HG03064 (cell line): Measurements from ENCODE around the gene GPR161.
"Not testable (repeated sequence)": the region's sequence is repeated elsewhere in the genome, so short reads cannot be mapped to it uniquely, and the experiment has no call there.

Experiments used
- ATAC-seq: cut with Tn5 transposase; IDR thresholded peaks from one replicate; pipeline ENCODE4 v1.9.1; 2021; ENCODE audit warnings: low read depth; ENCODE audit not compliant: unreplicated experiment

Gene GPR161, protein sequence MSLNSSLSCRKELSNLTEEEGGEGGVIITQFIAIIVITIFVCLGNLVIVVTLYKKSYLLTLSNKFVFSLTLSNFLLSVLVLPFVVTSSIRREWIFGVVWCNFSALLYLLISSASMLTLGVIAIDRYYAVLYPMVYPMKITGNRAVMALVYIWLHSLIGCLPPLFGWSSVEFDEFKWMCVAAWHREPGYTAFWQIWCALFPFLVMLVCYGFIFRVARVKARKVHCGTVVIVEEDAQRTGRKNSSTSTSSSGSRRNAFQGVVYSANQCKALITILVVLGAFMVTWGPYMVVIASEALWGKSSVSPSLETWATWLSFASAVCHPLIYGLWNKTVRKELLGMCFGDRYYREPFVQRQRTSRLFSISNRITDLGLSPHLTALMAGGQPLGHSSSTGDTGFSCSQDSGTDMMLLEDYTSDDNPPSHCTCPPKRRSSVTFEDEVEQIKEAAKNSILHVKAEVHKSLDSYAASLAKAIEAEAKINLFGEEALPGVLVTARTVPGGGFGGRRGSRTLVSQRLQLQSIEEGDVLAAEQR

DNA sequence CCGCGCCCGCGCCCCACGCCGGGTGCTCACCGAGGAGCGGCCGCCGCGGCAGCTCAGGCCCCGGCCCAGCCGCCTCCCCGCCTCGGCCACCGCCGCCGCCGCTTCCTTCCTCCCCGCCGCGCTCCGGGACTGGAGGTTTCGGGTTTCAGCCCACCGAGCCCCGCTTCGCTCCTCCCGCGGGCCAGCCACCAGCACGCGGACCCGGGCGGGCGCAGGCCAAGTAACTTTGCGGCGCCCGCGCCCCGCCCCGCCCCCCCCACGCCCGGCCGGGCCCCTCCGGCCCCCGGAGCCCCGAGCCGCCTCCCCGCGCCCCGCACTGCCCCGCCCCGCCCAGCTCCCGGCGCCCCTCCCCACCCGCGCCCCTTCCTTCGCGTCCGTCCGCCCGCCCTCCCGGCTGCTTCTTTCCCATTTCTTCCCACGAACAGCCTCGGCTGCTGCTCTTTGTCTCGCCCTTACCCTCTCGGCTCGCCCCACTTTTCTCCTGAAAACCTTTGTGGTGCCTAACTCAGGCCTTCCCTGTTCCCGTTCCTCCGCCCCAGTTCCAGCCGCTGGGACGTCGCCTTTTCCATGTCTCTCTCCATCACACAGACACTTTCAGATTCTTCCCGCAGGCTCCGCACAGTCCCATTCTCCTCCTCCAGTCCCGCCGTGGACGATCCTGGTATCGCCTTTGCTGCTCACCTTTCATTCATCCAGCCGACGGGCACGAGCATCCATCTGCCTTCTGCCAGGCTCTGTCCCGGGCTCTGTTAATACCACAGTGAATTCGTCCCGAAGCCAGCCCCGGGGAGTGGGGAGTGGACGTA, at the start of gene GPR161:
Gene GPR161, minus strand, starts transcription at position 222 of the 806 bp plus-strand sequence. CDS start 32,080 bp downstream, outside the sequence.
- ATAC-seq, result no peak

DNA sequence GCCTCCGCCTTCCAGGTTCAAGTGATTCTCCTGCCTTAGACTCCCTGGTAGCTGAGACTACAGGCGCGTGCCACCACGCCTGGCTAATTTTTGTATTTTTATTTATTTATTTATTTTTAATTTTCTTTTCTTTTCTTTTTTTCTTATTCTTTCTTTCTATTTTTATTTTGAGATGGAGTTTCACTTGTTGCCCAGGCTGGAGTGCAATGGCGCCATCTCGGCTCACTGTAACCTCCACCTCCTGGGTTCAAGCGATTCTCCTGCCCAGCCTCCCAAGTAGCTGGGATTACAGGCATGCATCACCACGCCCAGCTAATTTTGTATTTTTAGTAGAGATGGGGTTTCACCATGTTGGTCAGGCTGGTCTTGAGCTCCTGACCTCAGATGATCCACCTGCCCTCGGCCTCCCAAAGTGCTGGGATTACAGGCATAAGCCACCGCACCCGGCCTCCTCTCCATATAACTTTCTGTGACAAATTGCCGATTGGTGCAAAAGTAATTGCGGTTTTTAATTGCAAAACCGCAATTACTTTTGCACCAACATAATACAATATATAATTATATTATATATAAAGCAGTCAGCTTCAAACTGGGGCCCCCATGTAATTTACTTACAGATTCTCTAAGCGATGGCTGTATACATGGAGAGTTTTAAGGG, 44.5 kb upstream of the GPR161 start:
- ATAC-seq, result not testable (repeated sequence)

DNA sequence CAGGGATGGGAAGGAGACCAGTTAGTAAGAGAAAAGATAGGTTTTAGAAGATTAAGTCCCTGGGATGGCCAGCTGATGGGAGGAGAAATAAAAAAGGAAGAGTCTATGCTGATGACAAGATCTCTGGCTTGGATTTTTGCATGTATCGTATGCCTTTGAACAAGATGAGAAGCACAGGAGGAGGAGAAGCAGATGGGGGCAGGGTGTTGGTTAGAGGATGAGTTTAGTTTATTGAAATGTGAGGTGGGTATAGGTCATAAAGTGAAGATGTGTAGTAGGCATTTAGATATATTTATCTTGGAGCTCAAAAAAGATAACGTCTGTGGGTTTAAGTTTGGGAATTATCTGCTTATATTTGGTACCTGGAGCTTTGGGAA, 43.4 kb upstream of the GPR161 start:
- no peak for ATAC-seq

DNA sequence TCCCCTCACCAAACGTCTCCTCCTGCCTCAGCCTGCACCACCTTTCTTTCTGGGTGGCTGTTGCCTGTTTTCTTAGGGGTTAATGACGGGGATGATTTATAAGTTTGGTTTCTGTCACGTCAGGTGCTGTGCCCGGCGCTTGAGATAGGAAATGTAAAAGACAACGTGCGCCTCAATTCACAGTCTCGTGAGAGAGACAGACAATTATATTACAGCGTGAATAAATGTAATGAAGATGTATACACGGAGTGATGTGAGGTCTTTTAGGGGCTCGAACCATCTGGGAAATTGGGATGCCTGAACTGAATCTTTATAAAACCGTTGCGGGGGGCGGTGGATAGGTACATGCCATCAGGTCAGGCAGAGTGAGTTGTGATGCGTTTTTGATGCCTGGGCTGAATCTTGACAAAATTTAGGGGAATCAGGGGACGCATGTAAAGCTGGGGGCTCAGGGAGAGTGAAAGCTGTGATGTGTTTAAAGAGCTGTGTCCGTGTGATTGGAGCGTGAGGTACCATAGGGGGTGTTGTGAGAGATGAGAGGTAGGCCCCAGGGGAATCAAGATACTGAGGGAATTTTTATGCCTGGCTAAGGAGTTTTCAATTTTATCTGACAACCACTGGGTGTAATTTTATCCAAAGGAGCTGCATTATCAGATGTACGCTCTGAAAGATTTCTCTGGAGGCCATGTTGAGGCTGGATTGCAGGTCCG, 42.9 kb upstream of the GPR161 start:
- no peak for ATAC-seq

DNA sequence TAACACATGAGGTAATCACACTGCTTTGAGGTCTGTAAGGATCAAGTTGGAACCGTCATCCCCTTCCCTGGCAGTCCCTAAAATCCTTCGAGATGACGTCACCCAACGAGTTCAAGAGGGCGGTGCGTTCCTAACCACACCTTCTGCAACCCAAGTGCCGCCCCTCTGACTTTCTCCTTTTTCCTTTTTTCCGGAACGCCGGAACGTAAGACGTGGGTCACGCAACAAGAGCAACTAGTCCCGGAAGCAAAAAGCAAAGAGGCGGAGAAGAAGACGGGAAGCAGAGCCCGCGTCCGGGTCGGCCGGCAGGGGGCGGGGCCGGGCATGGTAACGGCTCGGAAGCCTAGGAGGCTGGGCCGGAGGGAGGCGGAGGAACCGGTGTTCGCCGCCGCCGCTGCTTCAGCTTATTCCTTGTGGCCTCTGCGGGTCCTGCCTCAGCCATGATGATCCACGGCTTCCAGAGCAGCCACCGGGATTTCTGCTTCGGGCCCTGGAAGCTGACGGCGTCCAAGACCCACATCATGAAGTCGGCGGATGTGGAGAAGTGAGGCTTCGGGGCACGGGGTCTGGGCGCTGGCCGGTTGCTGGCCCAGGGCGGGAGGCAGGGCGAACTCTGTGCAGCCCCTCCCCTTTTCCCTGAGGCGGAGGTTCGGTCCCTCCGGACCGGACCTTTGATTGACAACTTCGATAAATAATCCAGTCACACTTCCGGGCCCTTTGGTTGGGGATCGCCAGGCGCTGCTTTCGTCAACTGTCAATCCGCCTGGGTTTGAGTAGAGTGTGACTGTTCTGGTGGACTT, 42.1 kb upstream of the GPR161 start, which contains the start of gene TIPRL:
Gene TIPRL, plus strand, starts transcription at position 325 of the 800 bp plus-strand sequence. Its CDS starts 116 bp downstream, at position 441.
- peak; percentile 87 for ATAC-seq

DNA sequence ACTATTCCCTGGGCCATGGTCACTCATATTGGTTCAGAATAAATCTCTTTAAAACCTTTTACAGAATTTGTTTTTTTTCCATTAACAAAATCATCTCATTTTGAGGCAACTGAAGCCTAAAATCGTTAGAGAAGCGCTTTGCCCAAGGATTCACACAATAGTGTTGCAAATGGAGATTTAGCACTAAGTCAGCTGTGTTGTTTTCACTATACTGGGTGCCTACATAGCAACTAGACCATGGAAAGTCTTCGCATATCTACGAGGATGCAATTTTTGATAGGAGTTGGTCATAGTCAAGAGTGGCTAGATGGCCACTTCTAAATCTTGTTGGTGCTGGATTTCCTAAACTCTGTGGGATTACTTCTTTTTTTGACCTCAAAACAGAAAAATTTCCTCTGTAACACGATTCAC, 41.5 kb upstream of the GPR161 start:
- ATAC-seq, result no peak

DNA sequence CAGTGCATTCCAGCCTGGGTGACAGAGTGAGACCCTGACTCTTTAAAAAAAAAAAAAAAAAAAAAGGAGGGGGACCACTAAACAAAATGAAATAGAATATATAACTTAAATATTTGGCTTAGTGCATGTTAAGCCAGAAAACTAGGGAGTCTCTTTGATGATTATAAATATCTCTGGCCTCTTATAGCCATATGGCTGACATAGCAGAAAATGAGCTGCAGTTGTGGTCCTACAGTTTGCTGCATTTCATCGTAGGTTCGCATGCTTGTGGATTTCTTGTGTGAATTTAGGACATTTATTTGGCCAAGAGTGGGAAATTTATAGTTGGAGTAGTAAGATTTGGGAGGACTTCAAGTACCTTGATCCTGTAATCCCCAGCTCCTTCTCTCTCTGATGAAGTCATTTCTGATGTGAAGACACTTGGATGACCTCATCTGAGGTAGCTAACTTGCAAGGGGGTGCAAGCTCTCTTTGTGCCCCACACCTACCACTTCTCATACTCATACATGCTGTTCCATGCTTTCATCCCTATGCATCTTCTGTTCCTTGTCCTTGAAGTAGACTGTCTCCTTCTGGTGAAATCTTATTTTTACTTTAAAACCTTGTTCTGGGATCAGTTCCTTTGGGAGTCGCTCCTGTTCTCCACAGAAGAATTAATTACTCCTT, 35.7 kb upstream of the GPR161 start:
- no peak for ATAC-seq

DNA sequence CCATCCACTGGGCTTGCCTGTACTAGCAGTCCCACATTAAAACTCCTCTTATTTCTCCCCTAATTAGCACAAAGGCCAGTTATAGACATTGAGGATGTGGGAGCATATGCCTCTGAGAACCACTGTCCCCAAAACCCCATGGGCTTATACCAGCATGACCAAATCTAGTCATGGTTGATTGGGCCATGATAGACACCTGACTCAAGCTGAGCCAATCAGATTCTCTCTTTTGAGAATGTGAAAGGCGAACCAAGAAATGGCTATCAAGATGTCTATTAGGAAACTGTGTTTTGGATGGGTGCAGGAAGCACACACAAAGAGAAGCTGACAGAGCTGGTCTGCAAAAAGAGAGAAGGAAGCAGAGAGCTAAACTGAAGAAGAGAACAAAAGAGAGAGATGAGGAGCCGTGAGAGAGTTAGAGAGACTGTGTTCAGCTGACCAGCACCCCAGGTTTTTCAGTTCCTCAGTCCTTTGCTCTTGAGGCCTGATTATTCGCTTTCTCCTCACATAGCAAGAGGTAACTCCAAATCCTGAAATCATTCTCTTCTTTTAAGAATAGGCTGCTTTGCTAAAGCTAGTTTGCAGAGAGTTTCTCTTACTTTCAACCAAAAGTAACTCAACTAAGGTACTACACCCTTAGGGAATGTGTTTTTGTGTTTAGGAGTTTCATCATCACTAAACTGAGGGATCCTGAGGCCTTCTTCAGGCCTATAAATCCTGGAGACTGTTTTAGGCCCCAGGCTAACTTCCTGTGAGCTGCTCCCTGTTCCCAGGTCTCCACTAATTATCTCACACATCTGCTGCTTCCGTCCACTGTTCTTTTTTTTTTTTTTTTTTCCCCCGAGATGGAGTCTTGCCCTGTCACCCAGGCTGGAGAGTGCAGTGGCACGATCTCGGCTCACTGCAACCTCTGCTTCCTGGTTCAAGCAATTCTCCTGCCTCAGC, 34.1 kb upstream of the GPR161 start:
- ATAC-seq, result peak; percentile 73

DNA sequence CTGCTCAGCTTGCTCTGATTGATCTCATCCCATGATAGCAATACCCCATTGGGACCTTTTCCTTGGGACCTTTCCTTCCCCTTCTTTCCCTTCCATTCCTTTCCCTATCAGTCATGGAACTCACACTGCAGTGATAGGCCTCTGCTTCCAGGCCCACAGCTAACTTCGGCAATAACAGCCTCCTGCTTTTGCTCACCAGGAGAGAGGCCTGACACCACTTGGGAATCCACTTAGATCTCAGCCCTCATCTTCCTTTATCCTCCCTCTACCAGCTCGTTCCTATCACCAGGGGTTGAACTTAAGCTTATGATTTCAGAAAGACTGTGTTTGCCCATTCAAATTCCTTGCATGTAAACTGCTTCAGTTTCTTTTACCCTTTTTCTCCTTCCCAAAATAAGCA, 31.1 kb upstream of the GPR161 start:
- no peak for ATAC-seq

DNA sequence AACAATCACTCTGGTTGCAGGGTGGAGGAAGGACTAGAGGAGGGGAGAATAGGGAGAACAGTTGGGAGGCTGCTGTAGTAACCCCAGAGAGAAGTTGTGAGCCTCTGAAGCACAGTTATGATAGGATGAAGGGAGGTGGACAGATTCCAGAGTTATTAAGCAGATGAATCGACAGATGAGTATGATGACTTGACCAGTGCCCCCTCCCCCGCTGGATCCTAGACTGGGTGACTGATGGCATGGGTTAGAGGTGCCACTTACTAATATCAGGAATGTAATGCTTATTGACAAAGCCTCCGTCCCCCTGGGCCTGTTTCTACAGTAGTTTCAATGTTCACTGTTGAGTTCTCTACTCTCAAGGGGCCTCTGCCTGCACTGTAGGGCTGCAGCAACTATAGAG, 28.0 kb upstream of the GPR161 start:
- ATAC-seq, result no peak

DNA sequence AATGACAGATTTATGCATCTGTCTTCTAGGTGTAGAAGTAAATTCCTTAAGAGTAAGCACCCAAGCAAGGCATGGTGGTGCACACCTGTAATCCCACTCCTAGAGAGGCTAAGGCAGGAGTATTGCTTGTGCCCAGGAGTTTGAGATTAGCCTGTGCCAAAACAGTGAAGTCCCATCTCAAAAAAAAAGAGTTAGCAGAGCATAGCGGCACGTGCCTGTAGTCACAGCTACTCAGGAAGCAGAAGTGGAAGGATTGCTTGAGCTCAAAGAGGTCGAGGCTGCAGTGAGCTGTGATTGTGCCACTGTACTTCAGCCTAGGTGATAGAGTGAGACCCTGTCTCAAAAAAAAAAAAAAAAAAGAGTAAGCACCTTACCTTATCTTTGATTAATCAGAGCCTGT, 26.9 kb upstream of the GPR161 start:
- ATAC-seq, result no peak

DNA sequence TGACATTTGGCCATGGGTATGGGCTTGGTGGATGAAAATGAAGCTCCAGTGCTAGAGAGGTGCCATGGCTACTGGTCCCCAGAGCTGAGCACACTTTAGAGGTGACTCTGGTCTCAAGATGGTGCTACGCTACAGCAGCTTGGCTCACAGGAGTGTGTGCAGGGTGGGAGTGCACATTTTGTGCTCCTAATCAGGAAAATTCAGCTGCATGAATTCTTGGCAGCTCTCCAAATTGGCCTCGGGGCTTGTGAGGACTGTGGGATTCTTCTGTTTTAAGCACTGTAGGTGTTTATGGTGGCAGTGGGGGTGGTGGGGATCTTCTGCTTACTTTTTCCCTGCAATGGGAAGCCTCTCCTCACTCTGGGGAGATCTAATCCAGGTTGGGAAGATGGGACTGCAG, 24.7 kb upstream of the GPR161 start:
- no peak for ATAC-seq

DNA sequence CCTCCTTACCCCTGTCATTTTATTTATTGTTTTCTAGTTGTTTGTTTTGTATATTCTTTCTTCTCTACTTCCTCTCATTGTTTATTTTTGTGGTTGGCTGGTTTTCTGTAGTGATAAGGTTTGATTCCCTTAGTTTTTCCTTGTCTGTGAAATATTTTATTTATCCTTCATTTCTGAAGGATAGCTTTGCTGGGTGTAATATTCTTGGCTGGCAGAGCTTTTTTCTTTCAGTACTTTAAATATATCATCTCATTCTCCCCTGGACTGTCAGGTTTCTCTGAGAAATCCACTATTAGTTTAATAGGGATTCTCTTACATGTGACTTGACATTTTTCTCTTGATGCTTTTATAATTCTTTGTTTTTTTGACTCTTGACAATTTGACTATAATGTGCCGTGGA, 23.2 kb upstream of the GPR161 start:
- ATAC-seq, result no peak

DNA sequence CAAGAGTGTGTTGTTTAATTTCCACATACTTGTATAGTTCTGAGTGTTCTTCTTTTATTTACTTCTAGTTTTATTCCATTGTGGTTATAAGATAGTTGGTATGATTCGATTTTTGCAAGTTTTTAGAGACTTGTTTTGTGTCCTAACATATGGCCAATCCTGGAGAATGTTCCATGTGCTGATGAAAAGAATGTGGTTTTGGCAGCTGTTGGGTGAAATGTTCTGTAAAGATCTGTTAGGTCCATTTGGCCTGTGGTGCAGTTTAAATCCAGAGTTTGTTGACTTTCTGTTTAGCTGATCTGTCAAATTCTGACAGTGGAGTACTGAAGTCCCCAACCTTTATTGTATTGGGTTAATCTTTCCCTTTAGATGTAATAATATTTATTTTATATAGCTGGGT, 22.5 kb upstream of the GPR161 start:
- no peak for ATAC-seq

DNA sequence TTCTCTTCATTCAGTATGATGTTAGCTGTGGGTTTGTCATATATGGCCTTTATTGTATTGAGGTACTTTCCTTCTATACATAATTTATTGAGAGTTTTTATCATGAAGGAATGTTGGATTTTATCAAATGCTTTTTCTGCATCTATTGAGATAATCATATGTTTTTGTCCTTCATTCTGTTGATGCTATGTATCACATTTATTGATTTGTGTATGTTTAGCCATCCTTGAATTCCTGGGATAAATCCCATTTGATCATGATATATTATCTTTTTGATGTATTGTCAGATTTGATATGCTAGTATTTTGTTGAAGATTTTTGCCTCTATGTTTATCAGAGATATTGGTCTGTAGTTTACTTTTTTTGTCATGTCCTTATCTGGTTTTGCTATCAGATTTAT, 20.9 kb upstream of the GPR161 start:
- ATAC-seq, result no peak

DNA sequence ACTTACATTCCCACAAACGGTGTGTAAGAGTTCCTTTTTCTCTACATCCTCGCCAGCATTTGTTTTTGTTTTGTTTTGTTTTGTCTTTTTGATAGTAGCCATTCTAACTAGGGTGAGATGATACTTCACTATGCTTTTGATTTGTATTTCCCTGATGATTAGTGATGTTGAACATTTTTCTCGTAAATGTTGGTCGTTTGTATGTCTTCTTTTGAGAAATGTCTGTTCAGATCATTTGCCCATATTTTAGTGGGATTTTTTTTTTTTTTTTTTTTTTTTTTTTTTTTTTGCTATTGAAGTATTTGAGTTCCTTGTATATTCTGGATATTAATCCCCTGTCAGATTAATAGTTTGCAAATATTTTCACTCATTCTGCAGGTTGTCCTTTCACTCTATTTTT, 19.2 kb upstream of the GPR161 start:
- ATAC-seq, result no peak

DNA sequence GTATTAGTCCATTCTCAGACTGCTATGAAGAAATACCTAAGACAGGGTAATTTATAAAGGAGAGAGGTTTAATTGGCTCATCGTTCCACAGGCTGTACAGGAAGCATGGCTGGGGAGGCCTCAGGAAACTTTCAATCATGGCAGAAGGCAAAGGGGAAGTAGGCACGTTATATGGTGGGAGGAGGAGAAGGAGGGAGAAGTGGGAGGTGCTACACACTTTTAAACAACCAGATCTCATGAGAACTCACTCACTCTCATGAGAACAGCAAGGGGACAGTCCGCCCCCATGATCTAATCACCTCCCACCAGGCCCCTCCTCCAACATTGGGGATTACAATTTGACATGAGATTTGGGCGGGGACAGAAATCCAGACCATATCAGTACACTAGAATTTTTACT, 18.0 kb upstream of the GPR161 start:
- not testable (repeated sequence) for ATAC-seq

DNA sequence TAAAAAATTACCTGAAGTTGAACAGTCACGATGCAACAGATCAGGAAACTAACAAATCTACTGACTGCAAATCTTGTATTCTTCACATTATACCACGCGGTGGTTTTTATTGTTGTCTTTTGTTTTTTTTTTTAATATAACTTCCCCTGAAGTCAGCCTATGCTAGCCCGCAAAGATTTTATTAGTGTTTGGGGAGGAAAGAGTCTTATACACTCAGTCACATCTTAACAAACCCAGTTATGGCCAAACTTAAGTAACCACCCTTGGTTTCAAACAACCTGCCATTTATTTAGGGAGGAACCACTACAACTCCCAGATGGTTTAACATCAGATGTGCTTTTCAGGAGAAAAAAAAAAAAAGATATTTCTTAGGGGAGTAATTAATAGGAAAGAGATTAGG, 15.2 kb upstream of the GPR161 start:
- ATAC-seq, result no peak
